Astrocyte (in vitro differentiated cells and primary cell): ENCODE data around the gene NCAPD3. TPM values are rescaled to one million over a fixed set of nuclear protein-coding genes. Genes with fewer than 3 reads are reported as not detected.

Source experiments
- DNase-seq: peaks from one replicate; pipeline ENCODE4 v3.0.0-alpha.2; 2010; ENCODE audit warnings: low read depth
- FAIRE-seq: peaks from 2 replicates; lab custom pipeline; 2011; peaks lifted over from hg19 to GRCh38; lab: Jason Lieb, UNC
- H2AFZ ChIP-seq: 2 replicates; pipeline ENCODE4 v1.6.0; 2012; ENCODE audit warnings: low read depth, low read length, inconsistent platforms
- H3K27ac ChIP-seq: 2 replicates; pipeline ENCODE4 v1.5.1; 2011; ENCODE audit warnings: low read depth, low read length, inconsistent platforms
- H3K27me3 ChIP-seq: 2 replicates; pipeline ENCODE4 v1.6.0; 2011; ENCODE audit warnings: low read length, inconsistent platforms; ENCODE audit not compliant: insufficient read depth
- H3K36me3 ChIP-seq: 2 replicates; pipeline ENCODE4 v1.5.1; 2011; ENCODE audit warnings: low read length, inconsistent platforms; ENCODE audit not compliant: insufficient read depth
- H3K4me1 ChIP-seq: 2 replicates; pipeline ENCODE4 v1.5.1; 2011; ENCODE audit warnings: low read length, inconsistent platforms; ENCODE audit not compliant: insufficient read depth
- H3K4me2 ChIP-seq: 2 replicates; pipeline ENCODE4 v1.6.0; 2012; ENCODE audit warnings: low read length, inconsistent platforms
- H3K4me3 ChIP-seq: 2 replicates; pipeline ENCODE4 v1.5.1; 2011; ENCODE audit warnings: low read depth, mild to moderate bottlenecking, low read length, inconsistent platforms; ENCODE audit not compliant: insufficient read depth
- H3K79me2 ChIP-seq: 2 replicates; pipeline ENCODE4 v1.6.0; 2012; ENCODE audit warnings: mild to moderate bottlenecking, low read length, inconsistent platforms; ENCODE audit not compliant: insufficient read depth
- H3K9ac ChIP-seq: 2 replicates; pipeline ENCODE4 v1.6.0; 2012; ENCODE audit warnings: mild to moderate bottlenecking, low read length, inconsistent platforms
- H3K9me3 ChIP-seq: 2 replicates; pipeline ENCODE4 v1.5.1; 2012; ENCODE audit warnings: low read depth, mild to moderate bottlenecking, low read length, inconsistent platforms; ENCODE audit not compliant: insufficient read depth
- H4K20me1 ChIP-seq: 2 replicates; pipeline ENCODE4 v1.6.0; 2012; ENCODE audit warnings: low read length, inconsistent platforms; ENCODE audit not compliant: insufficient read depth
- H3K27ac Mint-ChIP-seq: one replicate; pipeline ENCODE4 v1.8.0; 2021; ENCODE audit warnings: mild to moderate bottlenecking, mixed read lengths; ENCODE audit not compliant: unreplicated experiment
- H3K27me3 Mint-ChIP-seq: one replicate; pipeline ENCODE4 v1.8.0; 2021; ENCODE audit warnings: low read depth, mixed read lengths; ENCODE audit not compliant: unreplicated experiment
- H3K36me3 Mint-ChIP-seq: one replicate; pipeline ENCODE4 v1.8.0; 2021; ENCODE audit warnings: low read depth, mixed read lengths; ENCODE audit not compliant: unreplicated experiment
- H3K4me1 Mint-ChIP-seq: one replicate; pipeline ENCODE4 v1.8.0; 2021; ENCODE audit warnings: low read depth, mixed read lengths; ENCODE audit not compliant: unreplicated experiment
- H3K4me3 Mint-ChIP-seq: one replicate; pipeline ENCODE4 v1.8.0; 2021; ENCODE audit warnings: mild to moderate bottlenecking, moderate library complexity, mixed read lengths; ENCODE audit not compliant: unreplicated experiment
- H3K9me3 Mint-ChIP-seq: one replicate; pipeline ENCODE4 v1.8.0; 2021; ENCODE audit warnings: mild to moderate bottlenecking, mixed read lengths; ENCODE audit not compliant: unreplicated experiment
- EZH2 ChIP-seq: IDR thresholded peaks from 2 replicates; pipeline ENCODE4 v1.6.1; 2012; ENCODE audit warnings: mild to moderate bottlenecking, low read length, inconsistent platforms; ENCODE audit not compliant: insufficient read depth
- total RNA-seq: library from RNA; stranded (reverse); gene quantifications from 2 replicates; pipeline ENCODE4 v1.2.1, GENCODE V29; 2021
- TF ChIP-seq, protein P1 (sequence below): IDR thresholded peaks from 2 replicates; pipeline ENCODE4 v1.5.1; 2011; ENCODE audit warnings: low read depth, mild to moderate bottlenecking, inconsistent platforms, low read length, moderate library complexity; ENCODE audit not compliant: insufficient read depth

NCAPD3 gene
- total RNA-seq, 1 donor from 2014 or later = 18.5 TPM

DNA sequence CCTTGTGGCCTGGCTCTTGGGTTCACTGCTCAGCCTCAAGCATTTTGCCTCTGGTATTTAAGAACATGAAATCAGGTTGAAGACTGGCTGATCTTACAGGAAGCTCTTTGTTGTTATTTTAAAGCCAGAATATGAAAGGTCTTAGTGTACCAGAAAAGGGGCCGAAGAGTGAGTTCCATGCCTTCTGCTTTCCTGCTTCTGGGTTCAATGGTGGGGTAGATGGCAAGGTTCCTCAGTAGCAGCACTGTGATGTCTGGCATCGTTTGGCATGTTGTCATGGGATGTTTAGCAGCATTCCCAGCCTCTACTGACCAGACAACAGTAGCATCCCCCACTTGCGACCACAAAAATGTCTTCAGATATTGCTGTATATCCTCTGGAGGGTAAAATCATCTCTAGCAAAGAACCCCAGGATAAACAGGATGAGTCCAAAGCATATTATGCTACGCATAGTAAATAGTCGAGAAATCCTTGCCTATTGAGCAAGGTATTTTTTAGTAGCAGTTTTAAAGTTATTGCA is 3.1 kb upstream of the NCAPD3 start:
- Histone ChIP-seq H3K9ac (no peak overlapping the region), H3K4me3 (no peak overlapping the region), H3K9me3 (no peaks in the 10 kb centered on the region), H3K79me2 (peaks cover 87% of the 10 kb centered on the region), H3K36me3 (peaks cover 5% of the 10 kb centered on the region), H3K4me1 (peaks cover 29% of the 10 kb centered on the region), H2AFZ (no peak overlapping the region), H4K20me1 (peaks cover 70% of the 10 kb centered on the region), H3K4me2 (peak overlapping the region; percentile 100), H3K27ac (no peak overlapping the region), H3K27me3 (no peaks in the 10 kb centered on the region)
- TF ChIP-seq, protein P1, sequence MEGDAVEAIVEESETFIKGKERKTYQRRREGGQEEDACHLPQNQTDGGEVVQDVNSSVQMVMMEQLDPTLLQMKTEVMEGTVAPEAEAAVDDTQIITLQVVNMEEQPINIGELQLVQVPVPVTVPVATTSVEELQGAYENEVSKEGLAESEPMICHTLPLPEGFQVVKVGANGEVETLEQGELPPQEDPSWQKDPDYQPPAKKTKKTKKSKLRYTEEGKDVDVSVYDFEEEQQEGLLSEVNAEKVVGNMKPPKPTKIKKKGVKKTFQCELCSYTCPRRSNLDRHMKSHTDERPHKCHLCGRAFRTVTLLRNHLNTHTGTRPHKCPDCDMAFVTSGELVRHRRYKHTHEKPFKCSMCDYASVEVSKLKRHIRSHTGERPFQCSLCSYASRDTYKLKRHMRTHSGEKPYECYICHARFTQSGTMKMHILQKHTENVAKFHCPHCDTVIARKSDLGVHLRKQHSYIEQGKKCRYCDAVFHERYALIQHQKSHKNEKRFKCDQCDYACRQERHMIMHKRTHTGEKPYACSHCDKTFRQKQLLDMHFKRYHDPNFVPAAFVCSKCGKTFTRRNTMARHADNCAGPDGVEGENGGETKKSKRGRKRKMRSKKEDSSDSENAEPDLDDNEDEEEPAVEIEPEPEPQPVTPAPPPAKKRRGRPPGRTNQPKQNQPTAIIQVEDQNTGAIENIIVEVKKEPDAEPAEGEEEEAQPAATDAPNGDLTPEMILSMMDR = no peak
- no peak for TF ChIP-seq EZH2
- Mint-ChIP-seq H3K9me3 (no peaks in the 10 kb centered on the region), H3K27me3 (no peaks in the 10 kb centered on the region), H3K36me3 (peaks cover 4% of the 10 kb centered on the region), H3K4me1 (peaks cover 34% of the 10 kb centered on the region), H3K4me3 (peak overlapping the region; percentile 17), H3K27ac (no peak overlapping the region)
- no peak for FAIRE-seq
- DNase-seq = no peak

GRCh38 chr11:134224710-134225664 is 1.2 kb upstream of the NCAPD3 start:
- Mint-ChIP-seq H3K4me3 (peak overlapping the region; percentile 94), H3K27ac (peak overlapping the region; percentile 70), H3K27me3 (no peaks in the 10 kb centered on the region), H3K9me3 (no peaks in the 10 kb centered on the region), H3K36me3 (no peaks in the 10 kb centered on the region), H3K4me1 (peaks cover 28% of the 10 kb centered on the region)
- no peak for FAIRE-seq
- Histone ChIP-seq H3K79me2 (peaks cover 84% of the 10 kb centered on the region), H3K4me1 (peaks cover 29% of the 10 kb centered on the region), H3K27me3 (no peaks in the 10 kb centered on the region), H3K27ac (peak overlapping the region; percentile 85), H3K36me3 (peaks cover 5% of the 10 kb centered on the region), H3K9ac (peak overlapping the region; percentile 94), H4K20me1 (peaks cover 52% of the 10 kb centered on the region), H3K4me3 (peak overlapping the region; percentile 100), H2AFZ (peak overlapping the region; percentile 100), H3K4me2 (peak overlapping the region; percentile 100), H3K9me3 (no peaks in the 10 kb centered on the region)
- TF ChIP-seq, protein P1 = no peak
- TF ChIP-seq EZH2 = no peak
- DNase-seq = no peak
